Left lung (tissue), 10 donors: ENCODE results near the gene ROS1. TPM values are rescaled to one million over a fixed set of nuclear protein-coding genes. Genes with fewer than 3 reads are reported as not detected.
A peak's percentile ranks its signal among the peaks of the same experiment; 100 is the strongest.

ENCODE experiments used
- ATAC-seq: fragments of 200-7000 bp; cut with Tn5 transposase; one replicate; pipeline ENCODE4 v1.9.1; 2020; ENCODE audit warnings: moderate library complexity
- DNase-seq, 4 donors: peaks; one replicate each; pipeline ENCODE4 v3.0.0-alpha.2; 2013 to 2020
- H3K27ac ChIP-seq, 2 donors: fragments of 200-600 bp; sonication (generic) in 1 of 2; one replicate each; pipeline versions ENCODE4 v1.5.0 to v1.8.0; 2020 to 2021
- H3K27me3 ChIP-seq, 2 donors: fragments of 200-600 bp; sonication (generic) in 1 of 2; one replicate each; pipeline versions ENCODE4 v1.5.0 to v1.8.0; 2020 to 2021
- H3K36me3 ChIP-seq, 2 donors: fragments of 200-600 bp; sonication (generic) in 1 of 2; one replicate each; pipeline versions ENCODE4 v1.5.0 to v1.8.0; 2020 to 2021
- H3K4me1 ChIP-seq, 2 donors: fragments of 200-600 bp; one replicate each; pipeline ENCODE4 v1.8.0; 2021
- H3K4me3 ChIP-seq, 2 donors: fragments of 200-600 bp; sonication (generic) in 1 of 2; one replicate each; pipeline versions ENCODE4 v1.5.0 to v1.8.0; 2020 to 2021; ENCODE audit warnings: mild to moderate bottlenecking in 1 of 2
- H3K9me3 ChIP-seq, 2 donors: fragments of 200-600 bp; sonication (generic) in 1 of 2; one replicate each; pipeline versions ENCODE4 v1.5.0 to v1.8.0; 2020 to 2021
- CTCF ChIP-seq, 2 donors: fragments of 200-600 bp; sonication (generic) in 1 of 2; IDR thresholded peaks; one replicate each; pipeline versions ENCODE4 v1.5.0 to v1.8.0; 2021; ENCODE audit warnings: antibody characterized with exemption in 2 of 2
- intact Hi-C, 2 donors: fragments of 100-400 bp; cut with DNase I; formaldehyde crosslinking; loops; one replicate each; pipeline versions ENCODE4 v1.11.2 to v1.14.2; 2022
- polyA plus RNA-seq, 6 donors: library from polyadenylated mRNA; unstranded; fragments of 120-200 nt; gene quantifications; one replicate each; pipeline ENCODE4 v1.2.1, GENCODE V29; 2013; ENCODE audit not compliant: insufficient read length in 6 of 6
- total RNA-seq, 2 donors: library from RNA; stranded (reverse); fragmentation: NEBNext Ultra II Directional; extraction: Animal tissue kit (Norgen Biotek cat#: 25700); gene quantifications; one replicate each; pipeline ENCODE4 v1.2.1, GENCODE V29; 2021
- donor health status: DM: no; HTN: yes; CAD: no.
- donor health status: DM: no; HTN: no; CAD: no.

Gene ROS1
- total and polyA plus RNA-seq, 8 donors: 21.2 to 305 (median 39.5) TPM

- H3K4me3 ChIP-seq: no peak overlapping the region
- peaks cover 88 to 100% of the 10 kb centered on the region in 2 donors for H3K27me3 ChIP-seq
- DNase-seq: peak in 1 of 4 donors; percentile 65
- intact Hi-C loops: no loop called here
- H3K9me3 ChIP-seq: no peaks in the 10 kb centered on the region
- no peak overlapping the region for H3K27ac ChIP-seq
- peaks cover 4 to 8% of the 10 kb centered on the region in 2 donors for H3K4me1 ChIP-seq
- no peak for TF ChIP-seq CTCF (IDR thresholded peaks at IDR 0.05)
- no peaks in the 10 kb centered on the region for H3K36me3 ChIP-seq
- ATAC-seq: no peak
These were observed 154.8 kb downstream of the ROS1 start for GRCh38 chr6:117270843-117271507.

- DNase-seq: peak in 1 of 4 donors; percentile 81
- intact Hi-C loops: no loop called here
- Histone ChIP-seq H3K4me1 (peaks cover 10 to 14% of the 10 kb centered on the region in 2 donors), H3K9me3 (no peaks in the 10 kb centered on the region), H3K4me3 (peak overlapping the region in 1 of 2 donors; percentile 4), H3K27me3 (peaks cover 94 to 100% of the 10 kb centered on the region in 2 donors), H3K36me3 (no peaks in the 10 kb centered on the region), H3K27ac (no peak overlapping the region)
- no peak for TF ChIP-seq CTCF (IDR thresholded peaks at IDR 0.05)
- ATAC-seq: peak; percentile 73
These were observed 155.5 kb downstream of the ROS1 start for GRCh38 chr6:117270055-117270842.

- H3K27ac ChIP-seq: no peak overlapping the region
- DNase-seq (no peak), ATAC-seq (no peak)
- H3K4me3 ChIP-seq: no peak overlapping the region
- H3K27me3 ChIP-seq: peaks cover 97 to 100% of the 10 kb centered on the region in 2 donors
- intact Hi-C loops: no loop called here
- no peak for TF ChIP-seq CTCF (IDR thresholded peaks at IDR 0.05)
- H3K36me3 ChIP-seq: no peaks in the 10 kb centered on the region
- no peaks in the 10 kb centered on the region for H3K9me3 ChIP-seq
- peaks cover 14 to 15% of the 10 kb centered on the region in 2 donors for H3K4me1 ChIP-seq
These were observed 156.1 kb downstream of the ROS1 start for GRCh38 chr6:117269638-117270054.

- H3K27me3 ChIP-seq: peaks cover 97 to 100% of the 10 kb centered on the region in 2 donors
- H3K9me3 ChIP-seq: no peaks in the 10 kb centered on the region
- no peak for ATAC-seq
- no peak for TF ChIP-seq CTCF (IDR thresholded peaks at IDR 0.05)
- intact Hi-C loops: no loop called here
- no peaks in the 10 kb centered on the region for H3K36me3 ChIP-seq
- H3K27ac ChIP-seq: no peak overlapping the region
- DNase-seq: no peak
- no peak overlapping the region for H3K4me3 ChIP-seq
- peaks cover 17 to 20% of the 10 kb centered on the region in 2 donors for H3K4me1 ChIP-seq
These were observed 156.8 kb downstream of the ROS1 start for GRCh38 chr6:117268924-117269323.
